GM21447 (cell line): ENCODE measurements around the gene TMC7.

Experiments used
- ATAC-seq: cut with Tn5 transposase; IDR thresholded peaks from one replicate; pipeline ENCODE4 v1.9.1; 2021; ENCODE audit not compliant: unreplicated experiment

The TMC7 gene

DNA sequence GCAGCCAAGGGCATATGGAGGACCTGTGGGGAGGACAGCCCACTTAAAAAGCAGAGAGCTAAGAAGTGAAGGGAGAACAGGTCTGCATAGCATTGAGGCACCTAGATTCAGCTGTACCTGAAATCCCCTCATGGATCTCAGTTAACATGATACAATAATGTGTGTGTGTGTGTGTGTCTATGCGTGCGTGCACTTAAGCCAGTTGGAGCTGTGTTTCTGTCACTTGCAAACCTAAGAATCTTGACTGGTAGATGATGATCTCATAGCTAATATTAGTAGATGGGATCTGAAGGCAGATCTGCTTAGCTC, 128.3 kb downstream of the TMC7 start:
- no peak for ATAC-seq
